Kidney capillary endothelial cell (primary cell): ENCODE data around the gene NIPSNAP2.
"Not testable (repeated sequence)": the region's sequence is repeated elsewhere in the genome, so short reads cannot be mapped to it uniquely, and the experiment has no call there.

ENCODE experiments used
- DNase-seq: peaks from one replicate; pipeline ENCODE4 v3.0.0-alpha.2; 2018; ENCODE audit warnings: low spot score

Gene NIPSNAP2

DNA sequence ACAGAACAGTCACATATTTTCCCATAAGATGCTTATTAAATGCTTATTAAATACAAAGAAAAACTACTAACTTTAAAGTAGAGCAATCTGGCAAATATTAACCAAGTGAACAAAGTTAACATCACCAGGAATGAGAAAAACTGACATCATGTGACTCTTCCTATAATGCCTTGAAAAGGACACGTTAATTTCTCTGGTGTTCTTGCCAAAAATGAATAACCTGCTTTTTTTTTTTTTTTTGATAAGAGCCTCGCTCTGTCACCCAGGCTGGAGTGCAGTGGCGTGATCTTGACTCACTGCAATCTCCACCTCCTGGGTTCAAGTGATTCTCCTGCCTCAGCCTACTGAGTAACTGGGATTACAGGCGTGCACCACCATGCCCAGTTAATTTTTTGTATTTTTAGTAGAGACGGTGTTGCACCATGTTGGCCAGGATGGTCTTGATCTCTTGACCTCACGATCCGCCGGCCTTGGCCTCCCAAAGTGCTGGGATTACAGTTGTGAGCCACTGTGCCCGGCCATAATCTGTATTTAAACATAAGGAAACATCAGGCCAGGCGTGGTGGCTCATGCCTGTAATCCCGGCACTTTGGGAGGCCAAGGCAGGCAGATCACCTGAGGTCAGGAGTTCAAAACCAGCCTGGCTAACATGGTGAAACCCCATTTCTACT lies 83.2 kb downstream of the NIPSNAP2 start:
- not testable (repeated sequence) for DNase-seq

DNA sequence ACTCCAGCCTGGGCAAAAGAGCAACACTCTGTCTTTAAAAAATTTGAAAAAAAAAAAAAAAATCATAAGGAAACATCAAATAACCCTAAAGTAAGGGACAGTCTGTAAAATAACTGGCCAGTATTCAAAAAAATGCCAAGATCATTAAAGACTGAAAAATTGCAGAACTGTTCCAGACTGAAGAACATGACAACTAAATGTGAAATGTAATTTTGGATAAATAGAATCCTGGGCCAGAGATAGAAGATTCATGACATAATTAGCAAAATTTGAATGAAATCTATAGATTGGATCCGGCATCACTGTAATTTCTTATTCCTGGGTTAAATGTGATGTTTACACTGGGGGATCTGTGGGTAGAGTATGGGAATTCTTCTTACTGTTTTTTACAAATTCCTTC lies 83.9 kb downstream of the NIPSNAP2 start:
- no peak for DNase-seq

DNA sequence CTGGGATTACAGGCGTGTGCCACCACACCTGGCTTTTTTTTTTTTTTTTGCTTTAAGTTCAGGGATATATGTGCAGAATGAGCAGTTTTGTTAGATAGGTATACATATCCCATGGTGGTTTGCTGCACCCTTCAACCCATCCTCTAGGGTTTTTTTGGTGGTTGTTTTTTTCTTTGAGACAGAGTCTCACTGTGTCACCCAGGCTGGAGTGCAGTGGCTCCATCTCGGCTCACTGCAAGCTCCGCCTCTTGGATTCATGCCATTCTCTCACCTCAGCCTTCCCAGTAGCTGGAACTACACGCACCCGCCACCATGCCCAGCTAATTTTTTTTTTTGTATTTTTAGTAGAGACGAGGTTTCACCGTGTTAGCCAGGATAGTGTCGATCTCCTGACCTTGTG lies 84.4 kb downstream of the NIPSNAP2 start:
- not testable (repeated sequence) for DNase-seq
